H1 (cell line): ENCODE results near the gene IRAK3. TPM values are rescaled to one million over a fixed set of nuclear protein-coding genes. Genes with fewer than 3 reads are reported as not detected.

Experiments used
- CTCF ChIA-PET: fragments of 300-600 bp; sonication (Branson Sonifier 250); formaldehyde crosslinking; loops from one replicate; lab custom pipeline; 2021; ENCODE audit not compliant: partially characterized antibody; lab: Charles Lee
- POLR2A ChIA-PET: fragments of 300-600 bp; sonication (Branson Sonifier 250); formaldehyde crosslinking; loops from one replicate; lab custom pipeline; 2021; ENCODE audit warnings: inconsistent platforms; ENCODE audit not compliant: partially characterized antibody; lab: Charles Lee
- DNase-seq, 2 experiments: peaks; one replicate each; pipeline versions ENCODE4 v3.0.0 to v3.0.0-alpha.2; 2010 to 2022; ENCODE audit warnings: low spot score in 2 of 2, low read depth in 1 of 2, mixed read lengths in 1 of 2
- FAIRE-seq: peaks from 2 replicates; lab custom pipeline; 2011; peaks lifted over from hg19 to GRCh38; lab: Jason Lieb, UNC
- H2AFZ ChIP-seq: 2 replicates; pipeline ENCODE4 v1.8.1; 2012; ENCODE audit warnings: low read length, inconsistent platforms
- H2AK5ac ChIP-seq: 2 replicates; pipeline ENCODE4 v1.6.1; 2013; ENCODE audit warnings: low read depth, low read length
- H2BK120ac ChIP-seq: replicated peaks from 2 replicates; pipeline ENCODE3; 2013; ENCODE audit warnings: low read depth, low read length, inconsistent platforms
- H2BK12ac ChIP-seq: 2 replicates; pipeline ENCODE4 v1.6.1; 2013; ENCODE audit warnings: low read depth, low read length
- H2BK15ac ChIP-seq: 2 replicates; pipeline ENCODE4 v1.6.1; 2013; ENCODE audit warnings: low read length
- H2BK20ac ChIP-seq: 2 replicates; pipeline ENCODE4 v1.6.1; 2013; ENCODE audit warnings: low read length
- H2BK5ac ChIP-seq: 2 replicates; pipeline ENCODE4 v1.6.1; 2013; ENCODE audit warnings: low read depth, low read length
- H3K14ac ChIP-seq: 2 replicates; pipeline ENCODE4 v1.6.1; 2013; ENCODE audit warnings: inconsistent platforms; ENCODE audit not compliant: insufficient read length
- H3K18ac ChIP-seq: 2 replicates; pipeline ENCODE4 v1.6.1; 2013; ENCODE audit warnings: low read length; ENCODE audit errors: extremely low read depth
- H3K23ac ChIP-seq: 2 replicates; pipeline ENCODE4 v1.6.1; 2013; ENCODE audit warnings: inconsistent platforms; ENCODE audit not compliant: insufficient read length
- H3K23me2 ChIP-seq: 2 replicates; pipeline ENCODE4 v1.6.1; 2013; ENCODE audit warnings: low read depth, low read length
- H3K27ac ChIP-seq: 2 replicates; pipeline ENCODE4 v1.6.1; 2011; ENCODE audit warnings: low read depth, low read length, inconsistent platforms
- H3K27me3 ChIP-seq, 4 experiments: replicated peaks in 1 of 4; 1 replicate in 1 of 4; 2 replicates in 3 of 4; pipeline versions ENCODE4 v1.6.1 to v1.8.1; 2011 to 2013; ENCODE audit warnings: low read length in 3 of 4, mild to moderate bottlenecking in 3 of 4, inconsistent platforms in 2 of 4, mixed read lengths in 2 of 4, moderate library complexity in 1 of 4; ENCODE audit not compliant: control insufficient read depth in 3 of 4, insufficient read depth in 3 of 4; ENCODE audit errors: extremely low read depth in 1 of 4
- H3K36me3 ChIP-seq, 4 experiments: 2 replicates each; pipeline versions ENCODE4 v1.6.1 to v1.8.1; 2011 to 2013; ENCODE audit warnings: mild to moderate bottlenecking in 4 of 4, low read length in 3 of 4, moderate library complexity in 2 of 4, control low read depth in 1 of 4, inconsistent platforms in 1 of 4; ENCODE audit not compliant: insufficient read depth in 4 of 4, control insufficient read depth in 2 of 4
- H3K4ac ChIP-seq: replicated peaks from 2 replicates; pipeline ENCODE3; 2013; ENCODE audit warnings: low read length, low read depth, mixed read lengths, inconsistent platforms; ENCODE audit not compliant: insufficient read length
- H3K4me1 ChIP-seq, 4 experiments: replicated peaks in 1 of 4; 1 replicate in 1 of 4; 2 replicates in 3 of 4; pipeline versions ENCODE4 v1.6.1 to v1.8.1; 2011 to 2013; ENCODE audit warnings: low read length in 3 of 4, inconsistent platforms in 2 of 4, mixed read lengths in 1 of 4; ENCODE audit not compliant: insufficient read depth in 4 of 4, control insufficient read depth in 3 of 4
- H3K4me2 ChIP-seq, 2 experiments: 2 replicates each; pipeline versions ENCODE4 v1.6.1 to v1.8.1; 2011 to 2013; ENCODE audit warnings: low read depth in 2 of 2, low read length in 2 of 2, control low read depth in 1 of 2, inconsistent platforms in 1 of 2, mild to moderate bottlenecking in 1 of 2; ENCODE audit not compliant: insufficient read depth in 1 of 2
- H3K4me3 ChIP-seq, 4 experiments: fragments of 200-600, 300-600 bp in 1 of 4; sonication (generic), shearing (Covaris generic), sonication (Bioruptor Twin) in 1 of 4; 2 replicates each; pipeline versions ENCODE4 v1.5.1 to v1.8.1; 2011 to 2016; ENCODE audit warnings: low read length in 4 of 4, low read depth in 3 of 4, control low read depth in 2 of 4, inconsistent platforms in 2 of 4, mild to moderate bottlenecking in 2 of 4, mixed read lengths in 1 of 4, moderate library complexity in 1 of 4; ENCODE audit not compliant: insufficient read depth in 2 of 4; ENCODE audit errors: extremely low read depth in 1 of 4
- H3K56ac ChIP-seq: replicated peaks from 2 replicates; pipeline ENCODE3; 2013; ENCODE audit warnings: low read depth, mild to moderate bottlenecking, mixed read lengths, low read length, inconsistent platforms; ENCODE audit not compliant: insufficient read length
- H3K79me1 ChIP-seq: 2 replicates; pipeline ENCODE4 v1.6.1; 2013; ENCODE audit warnings: low read depth, low read length, control low read depth
- H3K79me2 ChIP-seq, 2 experiments: 2 replicates each; pipeline versions ENCODE4 v1.6.1 to v1.8.1; 2012 to 2013; ENCODE audit warnings: low read length in 2 of 2, mild to moderate bottlenecking in 2 of 2, inconsistent platforms in 1 of 2; ENCODE audit not compliant: insufficient read depth in 2 of 2, control insufficient read depth in 1 of 2
- H3K9ac ChIP-seq, 4 experiments: replicated peaks in 1 of 4; 1 replicate in 1 of 4; 2 replicates in 3 of 4; pipeline versions ENCODE4 v1.6.1 to v1.8.1; 2011 to 2013; ENCODE audit warnings: low read depth in 3 of 4, low read length in 3 of 4, control low read depth in 2 of 4, mild to moderate bottlenecking in 2 of 4, moderate library complexity in 2 of 4, inconsistent platforms in 1 of 4; ENCODE audit errors: extremely low read depth in 1 of 4
- H3K9me3 ChIP-seq, 2 experiments: 2 replicates each; pipeline versions ENCODE4 v1.6.1 to v1.8.1; 2012 to 2013; ENCODE audit warnings: mild to moderate bottlenecking in 2 of 2, moderate library complexity in 2 of 2, control low read depth in 1 of 2, inconsistent platforms in 1 of 2, low read depth in 1 of 2, low read length in 1 of 2, mixed read lengths in 1 of 2; ENCODE audit not compliant: insufficient read depth in 2 of 2
- H4K20me1 ChIP-seq, 2 experiments: replicated peaks in 1 of 2; 2 replicates each; pipeline versions ENCODE3 to v1.8.1; 2011 to 2013; ENCODE audit warnings: inconsistent platforms in 2 of 2, low read length in 2 of 2, mild to moderate bottlenecking in 1 of 2; ENCODE audit not compliant: insufficient read depth in 2 of 2, control insufficient read depth in 1 of 2
- H4K5ac ChIP-seq: 2 replicates; pipeline ENCODE4 v1.6.1; 2013; ENCODE audit warnings: low read length, low read depth, mixed read lengths, inconsistent platforms; ENCODE audit not compliant: insufficient read length
- H4K8ac ChIP-seq: 2 replicates; pipeline ENCODE4 v1.8.0; 2013; ENCODE audit warnings: mild to moderate bottlenecking, moderate library complexity, low read length, inconsistent platforms; ENCODE audit not compliant: insufficient read depth; ENCODE audit errors: extremely low read depth
- H4K91ac ChIP-seq: replicated peaks from 2 replicates; pipeline ENCODE3; 2013; ENCODE audit warnings: low read length, mixed read lengths, inconsistent platforms; ENCODE audit not compliant: insufficient read length
- CBX5 ChIP-seq: fragments of 300-800, 300-1000 bp; sonication (generic); IDR thresholded peaks from 2 replicates; pipeline ENCODE4 v1.7.1; 2016; ENCODE audit warnings: antibody characterized with exemption, low read length, low read depth
- CHD1 ChIP-seq: IDR thresholded peaks from 2 replicates; pipeline ENCODE4 v1.6.1; 2012; ENCODE audit warnings: low read depth, low read length, improper control_type of control experiment
- RBBP5 ChIP-seq: IDR thresholded peaks from 2 replicates; pipeline ENCODE4 v1.7.1; 2012; ENCODE audit warnings: low read depth, mild to moderate bottlenecking, inconsistent platforms, low read length, moderate library complexity, borderline replicate concordance
- WGBS, 2 experiments: shearing (Covaris generic) in 1 of 2; methylation state at CpG; one replicate each; pipeline versions ENCODE4 v1.1.6 to v1.1.7; 2013 to 2015; ENCODE audit warnings: low lambda C conversion rate in 2 of 2, mixed read lengths in 2 of 2, inconsistent platforms in 1 of 2, low coverage in 1 of 2, missing lambda C conversion rate in 1 of 2; ENCODE audit not compliant: insufficient replicate concordance in 2 of 2, insufficient coverage in 1 of 2, insufficient read length in 1 of 2; ENCODE audit errors: extremely low coverage in 1 of 2, missing lambda C conversion rate in 1 of 2; 5-methylcytosine and 5-hydroxymethylcytosine counted together
- polyA plus RNA-seq, 7 experiments: library from polyadenylated mRNA; depleted of rRNA in 3 of 7; stranded (reverse) in 5 of 7; unstranded in 2 of 7; fragments of >200 nt in 5 of 7; fragments of 200-250 nt in 2 of 7; gene quantifications; 1 replicate in 5 of 7; 2 replicates in 1 of 7; 4 replicates in 1 of 7; pipeline versions ENCODE4 v1.2.1 to v1.2.3, GENCODE V29; 2011 to 2013; ENCODE audit warnings: missing spikeins in 2 of 7, mixed read lengths in 2 of 7
- total RNA-seq: library from RNA; stranded (reverse); fragmentation: NEBNext Ultra II Directional; extraction: Animal tissue kit (Norgen Biotek cat#: 25700); gene quantifications from 2 replicates; pipeline ENCODE4 v1.2.1, GENCODE V29; 2021

Gene IRAK3
- total and polyA plus RNA-seq, 2 of the 8 experiments (the other 6 are each of a cell fraction or from before 2014, with no cell fraction given), result 0.51 to 2.2 TPM

DNA sequence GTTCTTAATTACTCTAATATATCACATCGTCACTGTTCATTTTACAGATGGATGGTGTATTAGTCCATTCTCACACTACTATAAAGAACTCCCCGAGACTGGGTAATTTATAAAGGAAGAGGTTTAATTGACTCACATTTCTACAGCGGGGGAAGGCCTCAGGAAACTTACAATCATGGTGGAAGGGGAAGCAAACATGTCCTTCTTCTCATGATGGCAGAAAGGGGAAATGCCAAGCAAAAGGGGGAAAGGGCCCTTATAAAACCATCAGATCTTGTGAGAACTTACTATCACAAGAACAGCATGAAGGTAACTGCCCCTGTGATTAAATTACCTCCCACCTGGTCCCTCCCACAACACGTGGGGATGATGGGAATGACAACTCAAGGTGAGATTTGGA, 25.7 kb upstream of the IRAK3 start:
- no peak overlapping the region for H3K23ac ChIP-seq
- H4K5ac ChIP-seq, result no peak overlapping the region
- no peak for FAIRE-seq
- no peak overlapping the region for H3K14ac ChIP-seq
- H3K36me3 ChIP-seq, result peaks cover 0 to 3% (median 0%) of the 10 kb centered on the region in 4 experiments; a peak in 2 of 8 replicates
- no peak overlapping the region for H3K18ac ChIP-seq
- no peak overlapping the region for H3K4me3 ChIP-seq
- no peak overlapping the region for H3K9ac ChIP-seq
- no peak overlapping the region for H4K91ac ChIP-seq
- H2AFZ ChIP-seq, result no peak overlapping the region
- no peaks in the 10 kb centered on the region; the same call in 1 of the 2 replicates for H3K23me2 ChIP-seq
- H3K27ac ChIP-seq, result no peak overlapping the region
- CTCF ChIA-PET, result no interaction called here
- H2BK5ac ChIP-seq, result no peak overlapping the region
- DNase-seq, result no peak
- no peak overlapping the region for H2BK120ac ChIP-seq
- no peak overlapping the region for H4K8ac ChIP-seq
- no peak overlapping the region for H2AK5ac ChIP-seq
- no peak overlapping the region for H2BK15ac ChIP-seq
- no peak overlapping the region for H3K4ac ChIP-seq
- H3K56ac ChIP-seq, result no peak overlapping the region
- peaks cover 0 to 5% of the 10 kb centered on the region in 2 experiments; a peak in 2 of 4 replicates for H3K79me2 ChIP-seq
- H3K27me3 ChIP-seq, result no peaks in the 10 kb centered on the region
- TF ChIP-seq CHD1, result no peak
- no peak for TF ChIP-seq CBX5
- no peak for TF ChIP-seq RBBP5
- peaks cover 0 to 5% of the 10 kb centered on the region in 2 experiments; a peak in 2 of 4 replicates for H3K9me3 ChIP-seq
- no peaks in the 10 kb centered on the region for H3K4me1 ChIP-seq
- no peaks in the 10 kb centered on the region for H4K20me1 ChIP-seq
- H3K79me1 ChIP-seq, result no peaks in the 10 kb centered on the region
- no peak overlapping the region for H3K4me2 ChIP-seq
- no peak overlapping the region for H2BK20ac ChIP-seq
- POLR2A ChIA-PET, result no interaction called here
- H2BK12ac ChIP-seq, result no peak overlapping the region
- WGBS, 2 experiments, result 67% methylated on average over 4 of the region's 4 CpGs; no CpG with 5 or more reads in 1 of the 2 experiments
